Hepatocyte (in vitro differentiated cells): ENCODE data around the gene XPNPEP1. TPM values are rescaled to one million over a fixed set of nuclear protein-coding genes. Genes with fewer than 3 reads are reported as not detected.

Experiments used
- DNase-seq: peaks from one replicate; pipeline ENCODE4 v3.0.0-alpha.2; 2016; ENCODE audit warnings: low spot score
- H2AFZ ChIP-seq: fragments of 200-600 bp; sonication (generic); 2 replicates; pipeline ENCODE4 v1.6.0; 2016; ENCODE audit warnings: antibody characterized with exemption, mild to moderate bottlenecking
- H3K27ac ChIP-seq: fragments of 200-600 bp; sonication (generic); 2 replicates; pipeline ENCODE4 v1.5.1; 2016; ENCODE audit warnings: mild to moderate bottlenecking
- H3K27me3 ChIP-seq: fragments of 200-600 bp; sonication (generic); 2 replicates; pipeline ENCODE4 v1.6.1; 2016
- H3K36me3 ChIP-seq: fragments of 200-600 bp; sonication (generic); replicated peaks from 2 replicates; pipeline ENCODE4 v1.5.1; 2016; ENCODE audit warnings: low read depth; ENCODE audit not compliant: insufficient read depth
- H3K4me1 ChIP-seq: fragments of 200-600 bp; sonication (generic); 2 replicates; pipeline ENCODE4 v1.5.1; 2016; ENCODE audit warnings: mild to moderate bottlenecking, moderate library complexity; ENCODE audit not compliant: insufficient read depth
- H3K4me2 ChIP-seq: fragments of 200-600 bp; sonication (generic); 2 replicates; pipeline ENCODE4 v1.6.0; 2016
- H3K4me3 ChIP-seq: fragments of 200-600 bp; sonication (generic); 2 replicates; pipeline ENCODE4 v1.5.1; 2016; ENCODE audit warnings: mild to moderate bottlenecking
- H3K79me2 ChIP-seq: fragments of 200-600 bp; sonication (generic); 2 replicates; pipeline ENCODE4 v1.6.0; 2017; ENCODE audit warnings: mild to moderate bottlenecking
- H3K9me2 ChIP-seq: fragments of 200-600 bp; sonication (generic); replicated peaks from 2 replicates; pipeline ENCODE4 v1.6.0; 2017; ENCODE audit warnings: mild to moderate bottlenecking; ENCODE audit not compliant: insufficient read depth
- H3K9me3 ChIP-seq: fragments of 200-600 bp; sonication (generic); 2 replicates; pipeline ENCODE4 v1.5.1; 2016; ENCODE audit warnings: low read depth, mild to moderate bottlenecking
- H4K20me1 ChIP-seq: fragments of 200-600 bp; sonication (generic); 2 replicates; pipeline ENCODE4 v1.6.0; 2016; ENCODE audit warnings: mild to moderate bottlenecking; ENCODE audit not compliant: insufficient read depth, poor library complexity, severe bottlenecking
- CTCF ChIP-seq: fragments of 200-600 bp; sonication (generic); IDR thresholded peaks from 2 replicates; pipeline ENCODE4 v1.5.1; 2016; ENCODE audit warnings: antibody characterized with exemption, mild to moderate bottlenecking; ENCODE audit not compliant: poor library complexity
- EZH2 ChIP-seq: fragments of 200-600 bp; sonication (generic); IDR thresholded peaks from 2 replicates; pipeline ENCODE4 v1.6.1; 2016; ENCODE audit warnings: antibody characterized with exemption, mild to moderate bottlenecking, borderline replicate concordance
- EZH2phosphoT487 ChIP-seq: fragments of 200-600 bp; sonication (generic); IDR thresholded peaks from one replicate; pipeline ENCODE4 v1.6.1; 2018; ENCODE audit warnings: antibody characterized with exemption, mild to moderate bottlenecking, low read depth, moderate library complexity; ENCODE audit not compliant: unreplicated experiment, severe bottlenecking
- WGBS: methylation state at CpG from one replicate; pipeline ENCODE4 v1.1.6; 2016; ENCODE audit warnings: low lambda C conversion rate; ENCODE audit errors: missing lambda C conversion rate; 5-methylcytosine and 5-hydroxymethylcytosine counted together
- polyA plus RNA-seq: library from polyadenylated mRNA; unstranded; fragments of >200 nt; fragmentation: Nextera tagmentation; extraction: Ambion mirVana; gene quantifications from 2 replicates; pipeline ENCODE4 v1.2.1, GENCODE V29; 2016
- total RNA-seq: library from RNA; depleted of rRNA; stranded (reverse); fragments of >200 nt; gene quantifications from 2 replicates; pipeline ENCODE4 v1.2.3, GENCODE V29; 2014

The XPNPEP1 gene
- total and polyA plus RNA-seq, 2 experiments from 2014 or later = 55.5 to 99.4 TPM

GRCh38 chr10:109911903-109912302, 11.4 kb downstream of the XPNPEP1 start:
- H3K4me3 ChIP-seq = no peak overlapping the region
- H3K9me3 ChIP-seq = no peaks in the 10 kb centered on the region
- no peaks in the 10 kb centered on the region for H3K27me3 ChIP-seq
- H3K4me1 ChIP-seq = peaks cover 43% of the 10 kb centered on the region
- peak overlapping the region; percentile 90 for H3K27ac ChIP-seq
- H3K9me2 ChIP-seq = no peaks in the 10 kb centered on the region
- no peak for DNase-seq
- no peaks in the 10 kb centered on the region for H3K36me3 ChIP-seq
- no peaks in the 10 kb centered on the region for H4K20me1 ChIP-seq
- H3K79me2 ChIP-seq = peaks cover 85% of the 10 kb centered on the region
- H3K4me2 ChIP-seq = no peak overlapping the region
- WGBS = 90% methylated on average over 3 of the region's 3 CpGs
- no peak overlapping the region for H2AFZ ChIP-seq
- TF ChIP-seq EZH2 (no peak), EZH2phosphoT487 (no peak), CTCF (no peak)

GRCh38 chr10:109906316-109906715, 17.0 kb downstream of the XPNPEP1 start:
- Histone ChIP-seq H3K4me3 (no peak overlapping the region), H3K36me3 (no peaks in the 10 kb centered on the region), H4K20me1 (no peaks in the 10 kb centered on the region), H3K27ac (peak overlapping the region; percentile 46), H3K27me3 (no peaks in the 10 kb centered on the region), H3K4me2 (no peak overlapping the region), H3K4me1 (peaks cover 17% of the 10 kb centered on the region), H3K9me2 (no peaks in the 10 kb centered on the region), H3K9me3 (no peaks in the 10 kb centered on the region), H3K79me2 (peaks cover 85% of the 10 kb centered on the region), H2AFZ (no peak overlapping the region)
- DNase-seq = no peak
- no peak for TF ChIP-seq EZH2
- no peak for TF ChIP-seq CTCF
- no peak for TF ChIP-seq EZH2phosphoT487
- 92% methylated on average over 1 of the region's 1 CpG for WGBS

GRCh38 chr10:109904397-109904796, 18.9 kb downstream of the XPNPEP1 start:
- H3K4me3 ChIP-seq = no peak overlapping the region
- H2AFZ ChIP-seq = no peak overlapping the region
- H3K4me1 ChIP-seq = peaks cover 17% of the 10 kb centered on the region
- TF ChIP-seq EZH2 (no peak), CTCF (no peak), EZH2phosphoT487 (no peak)
- H3K4me2 ChIP-seq = no peak overlapping the region
- DNase-seq = no peak
- no peaks in the 10 kb centered on the region for H3K9me3 ChIP-seq
- WGBS = 93% methylated on average over 2 of the region's 2 CpGs
- H4K20me1 ChIP-seq = no peaks in the 10 kb centered on the region
- H3K27ac ChIP-seq = no peak overlapping the region
- no peaks in the 10 kb centered on the region for H3K9me2 ChIP-seq
- no peaks in the 10 kb centered on the region for H3K36me3 ChIP-seq
- peaks cover 81% of the 10 kb centered on the region for H3K79me2 ChIP-seq
- H3K27me3 ChIP-seq = no peaks in the 10 kb centered on the region
